WTC11 (cell line): Measurements from ENCODE around the gene ADAMTS12. TPM values are rescaled to one million over a fixed set of nuclear protein-coding genes. Genes with fewer than 3 reads are reported as not detected.
"Not testable (repeated sequence)": the region's sequence is repeated elsewhere in the genome, so short reads cannot be mapped to it uniquely, and the experiment has no call there.

Source experiments
- ATAC-seq: fragments of 200-7000 bp; cut with Tn5 transposase; 2 replicates; pipeline ENCODE4 v1.10.0; 2021; ENCODE audit warnings: mild to moderate bottlenecking, moderate library complexity
- CTCF ChIA-PET: fragments of 300-600 bp; sonication (Branson Sonifier 250); formaldehyde crosslinking; loops from one replicate; lab custom pipeline; 2021; ENCODE audit warnings: antibody characterized with exemption; lab: Charles Lee
- POLR2A ChIA-PET: fragments of 350-600 bp; sonication (Branson Sonifier 250); formaldehyde crosslinking; loops from one replicate; lab custom pipeline; 2021; ENCODE audit warnings: antibody characterized with exemption; lab: Charles Lee
- DNase-seq: peaks from one replicate; pipeline ENCODE4 v3.0.0; 2021; ENCODE audit warnings: low spot score
- H3K27ac Mint-ChIP-seq: 2 replicates; pipeline ENCODE4 v1.8.0; 2021; ENCODE audit warnings: mixed read lengths
- H3K27me3 Mint-ChIP-seq: 2 replicates; pipeline ENCODE4 v1.8.0; 2021; ENCODE audit warnings: low read depth, mild to moderate bottlenecking, moderate library complexity, mixed read lengths
- H3K36me3 Mint-ChIP-seq: 2 replicates; pipeline ENCODE4 v1.8.0; 2021; ENCODE audit warnings: mixed read lengths
- H3K4me1 Mint-ChIP-seq: 2 replicates; pipeline ENCODE4 v1.8.0; 2022; ENCODE audit warnings: mixed read lengths
- H3K4me3 Mint-ChIP-seq: 2 replicates; pipeline ENCODE4 v1.8.0; 2021; ENCODE audit warnings: mild to moderate bottlenecking, moderate library complexity, mixed read lengths
- H3K9me3 Mint-ChIP-seq: 2 replicates; pipeline ENCODE4 v1.8.0; 2021; ENCODE audit warnings: mixed read lengths
- ATF1 ChIP-seq: sonication (generic); formaldehyde crosslinking; IDR thresholded peaks from 2 replicates; pipeline ENCODE4 v1.8.1; 2023; ENCODE audit warnings: mild to moderate bottlenecking, moderate library complexity, missing genetic modification reagents
- CBFB ChIP-seq: sonication (generic); formaldehyde crosslinking; IDR thresholded peaks from 2 replicates; pipeline ENCODE4 v1.8.1; 2022; ENCODE audit warnings: mild to moderate bottlenecking, low read depth, missing genetic modification reagents
- FOXP1 ChIP-seq: sonication (generic); formaldehyde crosslinking; IDR thresholded peaks from 2 replicates; pipeline ENCODE4 v1.8.0; 2022; ENCODE audit warnings: missing genetic modification reagents, mild to moderate bottlenecking, moderate library complexity, borderline replicate concordance
- JUN ChIP-seq: sonication (generic); formaldehyde crosslinking; IDR thresholded peaks from 2 replicates; pipeline ENCODE4 v1.8.0; 2023; ENCODE audit warnings: mild to moderate bottlenecking, missing genetic modification reagents
- MXD4 ChIP-seq: fragments of 250-450 bp; sonication (Bioruptor Pico); IDR thresholded peaks from 2 replicates; pipeline ENCODE4 v1.8.0; 2021; ENCODE audit warnings: mild to moderate bottlenecking, moderate library complexity, borderline replicate concordance
- MYBL2 ChIP-seq: sonication (generic); formaldehyde crosslinking; IDR thresholded peaks from 2 replicates; pipeline ENCODE4 v1.8.1; 2023; ENCODE audit warnings: mild to moderate bottlenecking, moderate library complexity, missing genetic modification reagents
- NFYB ChIP-seq: sonication (generic); formaldehyde crosslinking; conservative IDR thresholded peaks from 2 replicates; pipeline ENCODE4 v1.8.0; 2022; ENCODE audit warnings: low read depth, missing genetic modification reagents
- NR1H2 ChIP-seq: sonication (generic); formaldehyde crosslinking; IDR thresholded peaks from 2 replicates; pipeline ENCODE4 v1.9.0; 2021; ENCODE audit warnings: mild to moderate bottlenecking, moderate library complexity, missing genetic modification reagents
- NR2C2 ChIP-seq: sonication (generic); formaldehyde crosslinking; IDR thresholded peaks from 2 replicates; pipeline ENCODE4 v1.8.0; 2022; ENCODE audit warnings: mild to moderate bottlenecking, missing genetic modification reagents
- OVOL2 ChIP-seq: fragments of 250-450 bp; sonication (Bioruptor Pico); IDR thresholded peaks from 2 replicates; pipeline ENCODE4 v1.9.0; 2021; ENCODE audit warnings: mild to moderate bottlenecking, borderline replicate concordance
- SP1 ChIP-seq: sonication (generic); formaldehyde crosslinking; conservative IDR thresholded peaks from 2 replicates; pipeline ENCODE4 v1.8.1; 2022; ENCODE audit warnings: missing genetic modification reagents
- TEAD4 ChIP-seq: sonication (generic); formaldehyde crosslinking; IDR thresholded peaks from 2 replicates; pipeline ENCODE4 v1.8.0; 2022; ENCODE audit warnings: mild to moderate bottlenecking, missing genetic modification reagents
- TP53 ChIP-seq: sonication (generic); formaldehyde crosslinking; IDR thresholded peaks from 2 replicates; pipeline ENCODE4 v1.8.1; 2023; ENCODE audit warnings: mild to moderate bottlenecking, missing genetic modification reagents
- ZNF121 ChIP-seq: sonication (generic); formaldehyde crosslinking; IDR thresholded peaks from 2 replicates; pipeline ENCODE4 v1.8.0; 2023; ENCODE audit warnings: missing genetic modification reagents
- ZNF138 ChIP-seq: sonication (generic); formaldehyde crosslinking; conservative IDR thresholded peaks from 2 replicates; pipeline ENCODE4 v1.8.1; 2022; ENCODE audit warnings: mild to moderate bottlenecking, moderate library complexity, missing genetic modification reagents
- ZNF219 ChIP-seq: sonication (generic); formaldehyde crosslinking; IDR thresholded peaks from 2 replicates; pipeline ENCODE4 v1.8.0; 2023; ENCODE audit warnings: missing genetic modification reagents, mild to moderate bottlenecking, borderline replicate concordance
- ZNF416 ChIP-seq: fragments of 250-450 bp; sonication (Bioruptor Pico); IDR thresholded peaks from 2 replicates; pipeline ENCODE4 v1.9.0; 2021; ENCODE audit warnings: mild to moderate bottlenecking, inconsistent platforms
- total RNA-seq: library from RNA; stranded (reverse); gene quantifications from 3 replicates; pipeline ENCODE4 v1.2.3, GENCODE V29; 2021
- TF ChIP-seq, protein P1 (sequence below): fragments of 250-450 bp; sonication (Bioruptor Pico); conservative IDR thresholded peaks from 2 replicates; pipeline ENCODE4 v1.9.0; 2021; ENCODE audit warnings: mild to moderate bottlenecking
- TF ChIP-seq, protein P2 (sequence below): sonication (generic); formaldehyde crosslinking; IDR thresholded peaks from 2 replicates; pipeline ENCODE4 v1.8.1; 2023; ENCODE audit warnings: mild to moderate bottlenecking, missing genetic modification reagents
- TF ChIP-seq, protein P3 (sequence below): sonication (generic); formaldehyde crosslinking; IDR thresholded peaks from 2 replicates; pipeline ENCODE4 v1.8.1; 2023; ENCODE audit warnings: mild to moderate bottlenecking, missing genetic modification reagents, moderate library complexity

ADAMTS12 gene
- total RNA-seq, 1 experiment from 2014 or later, result 13.5 TPM

DNA sequence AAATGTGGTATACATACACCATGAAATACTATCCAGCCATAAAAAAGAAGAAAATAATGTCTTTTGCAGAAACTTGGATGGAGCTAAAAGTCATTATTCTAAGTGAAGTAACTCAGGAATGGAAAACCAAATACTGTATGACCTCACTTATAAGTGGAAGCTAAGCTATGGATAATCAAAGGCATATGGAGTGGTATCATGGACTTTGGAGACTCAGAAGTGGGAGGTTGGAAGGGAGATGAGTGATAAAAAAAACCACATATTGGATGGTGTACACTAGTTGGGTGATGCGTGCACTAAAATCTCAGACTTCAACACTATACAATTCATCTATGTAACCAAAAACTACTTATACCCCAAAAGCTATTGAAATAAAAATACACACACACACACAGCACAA, 24.5 kb downstream of the ADAMTS12 start:
- no peak for ATAC-seq
- H3K9me3 Mint-ChIP-seq, result peaks cover 61% of the 10 kb centered on the region
- POLR2A ChIA-PET, result no interaction called here
- H3K4me3 Mint-ChIP-seq, result no peak overlapping the region
- peaks cover 49% of the 10 kb centered on the region for H3K36me3 Mint-ChIP-seq
- H3K27ac Mint-ChIP-seq, result no peak overlapping the region
- CTCF ChIA-PET, result no interaction called here
- TF ChIP-seq, protein P1, sequence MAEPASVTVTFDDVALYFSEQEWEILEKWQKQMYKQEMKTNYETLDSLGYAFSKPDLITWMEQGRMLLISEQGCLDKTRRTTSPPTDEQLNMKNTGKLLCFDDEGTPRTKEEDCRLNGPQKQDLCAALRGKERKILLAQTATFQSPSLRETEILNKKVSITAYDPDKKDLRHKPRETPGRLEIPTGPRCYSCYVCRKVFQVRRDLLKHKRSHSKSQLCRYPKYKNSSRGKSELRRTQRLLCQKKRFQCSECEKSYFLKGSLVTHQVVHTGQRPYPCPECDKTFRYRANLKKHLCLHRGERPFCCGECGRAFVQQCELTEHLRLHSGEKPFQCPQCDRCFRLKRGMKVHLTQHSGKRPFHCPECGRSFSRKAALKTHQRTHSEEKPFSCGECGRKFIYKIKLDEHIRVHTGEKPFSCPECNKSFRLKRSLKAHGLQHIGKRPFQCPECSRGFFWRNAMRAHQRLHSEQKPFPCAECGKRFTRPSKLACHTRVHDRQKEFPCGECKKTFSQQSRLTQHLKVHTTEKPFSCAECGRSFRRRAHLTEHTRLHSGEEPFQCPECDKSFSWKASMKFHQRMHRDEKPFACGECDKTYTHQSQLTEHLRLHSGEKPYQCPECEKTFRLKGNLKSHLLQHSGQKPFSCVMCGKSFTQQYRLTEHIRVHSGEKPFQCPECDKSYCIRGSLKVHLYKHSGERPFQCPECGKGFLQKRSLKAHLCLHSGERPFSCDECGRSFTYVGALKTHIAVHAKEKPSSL (CRISPR knock-in tag), result no peak
- TF ChIP-seq MYBL2 (no peak), ZNF416 (CRISPR knock-in tag) (no peak)
- H3K4me1 Mint-ChIP-seq, result peaks cover 12% of the 10 kb centered on the region
- peaks cover 3% of the 10 kb centered on the region; the same call in 1 of the 2 replicates for H3K27me3 Mint-ChIP-seq
- no peak for DNase-seq

DNA sequence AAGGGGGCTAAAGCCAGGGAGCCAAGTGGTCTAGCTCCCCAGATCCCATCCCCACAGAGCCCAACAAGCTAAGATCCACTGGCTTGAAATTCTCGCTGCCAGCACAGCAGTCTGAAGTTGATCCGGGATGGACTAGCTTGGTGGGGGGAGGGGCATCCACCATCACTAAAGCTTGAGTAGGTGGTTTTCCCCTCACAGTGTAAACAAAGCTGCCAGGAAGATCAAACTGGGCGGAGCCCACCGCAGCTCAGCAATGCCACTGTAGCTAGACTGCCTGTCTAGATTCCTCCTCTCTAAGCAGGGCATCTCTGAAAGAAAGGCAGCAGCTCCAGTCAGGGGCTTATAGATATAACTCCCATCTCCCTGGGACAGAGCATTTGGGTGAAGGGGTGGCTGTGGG, 32.6 kb downstream of the ADAMTS12 start:
- not testable (repeated sequence) for H3K27ac Mint-ChIP-seq, H3K9me3 Mint-ChIP-seq, H3K4me3 Mint-ChIP-seq, H3K36me3 Mint-ChIP-seq, H3K27me3 Mint-ChIP-seq
- ChIA-PET CTCF (interaction anchor here (0.7 to 1.1 kb wide), 3 partner anchors 8 to 270 kb away, joined by 3 to 4 read pairs (median 3); no protein-coding TSS in a partner anchor), POLR2A (interaction anchor here (0.8 kb wide), 1 partner anchor 32 kb away, joined by 3 read pairs; the partner anchor contains the start of gene ADAMTS12)
- H3K4me1 Mint-ChIP-seq, result peaks cover 62% of the 10 kb centered on the region
- DNase-seq (peak; percentile 62), ATAC-seq (peak; percentile 60)
- TF ChIP-seq SP1 (CRISPR knock-in tag), result 0 out of 2 replicates have a peak, but pooled peaks have one; percentile 30

DNA sequence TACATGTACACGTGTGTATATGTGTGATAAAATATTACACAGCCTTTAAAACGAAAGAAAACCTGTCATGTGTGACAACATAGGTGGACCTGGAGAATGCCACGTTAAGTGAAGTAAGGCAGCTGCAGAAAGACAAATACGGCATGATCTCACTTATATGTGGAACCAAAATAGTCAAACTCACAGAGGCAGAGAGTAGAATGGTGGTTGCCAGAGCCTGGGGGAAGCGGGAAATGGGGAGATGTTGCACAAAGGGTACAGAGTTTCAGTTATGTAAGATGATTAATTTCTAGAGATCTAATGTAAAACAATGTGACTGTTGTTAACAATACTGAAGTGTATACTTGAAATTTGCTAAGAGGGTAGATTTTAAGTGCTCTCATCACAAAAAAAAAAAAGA, 34.8 kb downstream of the ADAMTS12 start:
- POLR2A ChIA-PET, result no interaction called here
- no peak for ATAC-seq
- CTCF ChIA-PET, result no interaction called here
- H3K4me3 Mint-ChIP-seq, result no peak overlapping the region
- H3K27me3 Mint-ChIP-seq, result no peaks in the 10 kb centered on the region; the same call in 1 of the 2 replicates
- no peaks in the 10 kb centered on the region for H3K9me3 Mint-ChIP-seq
- no peak for DNase-seq
- no peaks in the 10 kb centered on the region for H3K36me3 Mint-ChIP-seq
- TF ChIP-seq ZNF121 (CRISPR knock-in tag) (no peak), NR2C2 (CRISPR knock-in tag) (no peak), ZNF416 (CRISPR knock-in tag) (no peak), CBFB (CRISPR knock-in tag) (no peak), JUN (CRISPR knock-in tag) (no peak), TEAD4 (CRISPR knock-in tag) (no peak), OVOL2 (no peak)
- TF ChIP-seq, all 79 proteins: peak for 0
- no peak overlapping the region for H3K27ac Mint-ChIP-seq
- peaks cover 61% of the 10 kb centered on the region for H3K4me1 Mint-ChIP-seq

DNA sequence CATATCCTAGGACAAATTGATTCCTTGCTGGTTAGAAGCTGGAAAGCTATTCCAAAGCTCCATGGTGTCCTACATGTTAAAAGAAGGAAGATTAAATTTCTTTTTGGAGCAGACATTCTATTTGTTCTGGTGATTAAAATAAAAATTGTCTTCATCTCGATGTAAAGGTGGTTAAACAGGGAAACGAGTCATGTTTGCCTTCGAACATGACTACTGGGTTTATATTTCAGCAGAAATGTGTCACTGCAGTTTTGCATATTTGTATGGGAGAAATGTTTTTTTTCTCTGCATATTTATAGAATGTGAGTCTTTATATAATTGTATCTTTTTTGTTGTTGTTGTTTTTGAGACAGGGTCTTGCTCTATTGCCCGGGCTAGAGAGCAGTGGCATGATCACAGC, 36.4 kb downstream of the ADAMTS12 start:
- Mint-ChIP-seq H3K9me3 (no peaks in the 10 kb centered on the region), H3K36me3 (no peaks in the 10 kb centered on the region), H3K27me3 (no peaks in the 10 kb centered on the region), H3K4me3 (no peak overlapping the region), H3K27ac (no peak overlapping the region; the same call in 1 of the 2 replicates), H3K4me1 (peaks cover 61% of the 10 kb centered on the region)
- DNase-seq (no peak), ATAC-seq (no peak)
- ChIA-PET CTCF (no interaction called here), POLR2A (no interaction called here)
- TF ChIP-seq SP1 (CRISPR knock-in tag), result no peak
- TF ChIP-seq, protein P2, sequence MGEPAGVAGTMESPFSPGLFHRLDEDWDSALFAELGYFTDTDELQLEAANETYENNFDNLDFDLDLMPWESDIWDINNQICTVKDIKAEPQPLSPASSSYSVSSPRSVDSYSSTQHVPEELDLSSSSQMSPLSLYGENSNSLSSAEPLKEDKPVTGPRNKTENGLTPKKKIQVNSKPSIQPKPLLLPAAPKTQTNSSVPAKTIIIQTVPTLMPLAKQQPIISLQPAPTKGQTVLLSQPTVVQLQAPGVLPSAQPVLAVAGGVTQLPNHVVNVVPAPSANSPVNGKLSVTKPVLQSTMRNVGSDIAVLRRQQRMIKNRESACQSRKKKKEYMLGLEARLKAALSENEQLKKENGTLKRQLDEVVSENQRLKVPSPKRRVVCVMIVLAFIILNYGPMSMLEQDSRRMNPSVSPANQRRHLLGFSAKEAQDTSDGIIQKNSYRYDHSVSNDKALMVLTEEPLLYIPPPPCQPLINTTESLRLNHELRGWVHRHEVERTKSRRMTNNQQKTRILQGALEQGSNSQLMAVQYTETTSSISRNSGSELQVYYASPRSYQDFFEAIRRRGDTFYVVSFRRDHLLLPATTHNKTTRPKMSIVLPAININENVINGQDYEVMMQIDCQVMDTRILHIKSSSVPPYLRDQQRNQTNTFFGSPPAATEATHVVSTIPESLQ (CRISPR knock-in tag), result no peak
- TF ChIP-seq FOXP1 (CRISPR knock-in tag), result no peak
- TF ChIP-seq, protein P3, sequence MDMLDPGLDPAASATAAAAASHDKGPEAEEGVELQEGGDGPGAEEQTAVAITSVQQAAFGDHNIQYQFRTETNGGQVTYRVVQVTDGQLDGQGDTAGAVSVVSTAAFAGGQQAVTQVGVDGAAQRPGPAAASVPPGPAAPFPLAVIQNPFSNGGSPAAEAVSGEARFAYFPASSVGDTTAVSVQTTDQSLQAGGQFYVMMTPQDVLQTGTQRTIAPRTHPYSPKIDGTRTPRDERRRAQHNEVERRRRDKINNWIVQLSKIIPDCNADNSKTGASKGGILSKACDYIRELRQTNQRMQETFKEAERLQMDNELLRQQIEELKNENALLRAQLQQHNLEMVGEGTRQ (CRISPR knock-in tag), result no peak
- TF ChIP-seq NR1H2 (CRISPR knock-in tag), result no peak
- TF ChIP-seq TP53 (CRISPR knock-in tag), result no peak
- TF ChIP-seq ZNF138 (CRISPR knock-in tag), result no peak
- no peak for TF ChIP-seq NFYB (CRISPR knock-in tag)
- no peak for TF ChIP-seq ATF1 (CRISPR knock-in tag)
- no peak for TF ChIP-seq MXD4
- no peak for TF ChIP-seq ZNF219 (CRISPR knock-in tag)
